ENCODE data around the gene SNRPD1. TPM values are rescaled to one million over a fixed set of nuclear protein-coding genes. Genes with fewer than 3 reads are reported as not detected.

Gene SNRPD1
- total and polyA plus RNA-seq, 2 of the 8 experiments (the other 6 are each of a cell fraction or from before 2014, with no cell fraction given) = 59.6 to 180 TPM

DNA sequence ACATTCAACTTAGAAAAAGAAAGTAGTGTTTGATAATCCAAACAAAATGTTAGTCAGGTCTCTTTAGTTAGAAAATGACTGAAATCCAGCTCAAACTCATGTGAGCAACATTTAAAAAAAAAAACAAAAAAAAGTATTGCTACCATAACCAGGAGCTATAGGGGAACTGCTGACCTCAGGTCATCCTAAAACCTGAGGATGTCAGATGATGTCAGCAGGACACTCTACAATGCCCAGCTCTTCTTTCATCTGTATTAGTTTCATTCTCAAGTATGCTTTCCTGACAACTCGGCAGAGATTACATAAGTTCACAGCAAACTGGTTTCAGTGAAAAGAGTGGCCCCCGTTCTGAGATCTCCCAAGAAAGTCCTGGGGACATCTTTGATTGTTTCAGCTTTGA is 7.4 kb upstream of the SNRPD1 start:
- Histone ChIP-seq H3K4me1 (replicated peaks in 1 of 4; ENCODE audit: control insufficient read depth in 3 of 4, insufficient read depth in 4 of 4, low read length in 3 of 4) (no peaks in the 10 kb centered on the region), H2BK5ac (ENCODE audit: low read depth, low read length) (no peak overlapping the region), H3K4me2 (ENCODE audit: insufficient read depth in 1 of 2, low read depth in 2 of 2, low read length in 2 of 2) (no peak overlapping the region), H2BK20ac (ENCODE audit: low read length) (no peak overlapping the region), H3K23me2 (ENCODE audit: low read depth, low read length) (peaks cover under 1% of the 10 kb centered on the region; the same call in 1 of the 2 replicates), H3K23ac (ENCODE audit: insufficient read length) (no peak overlapping the region), H3K9me3 (ENCODE audit: insufficient read depth in 2 of 2, low read depth in 1 of 2, low read length in 1 of 2) (no peaks in the 10 kb centered on the region), H3K14ac (ENCODE audit: insufficient read length) (no peak overlapping the region), H2AK5ac (ENCODE audit: low read depth, low read length) (no peak overlapping the region), H4K20me1 (replicated peaks in 1 of 2; ENCODE audit: control insufficient read depth in 1 of 2, insufficient read depth in 2 of 2, low read length in 2 of 2) (no peaks in the 10 kb centered on the region), H3K27ac (ENCODE audit: low read depth, low read length) (no peak overlapping the region), H4K8ac (ENCODE audit: extremely low read depth, insufficient read depth, low read length) (no peak overlapping the region), H2BK120ac (replicated peaks; ENCODE audit: low read depth, low read length) (no peak overlapping the region), H4K5ac (ENCODE audit: insufficient read length, low read depth, low read length) (no peak overlapping the region), H3K79me2 (ENCODE audit: control insufficient read depth in 1 of 2, insufficient read depth in 2 of 2, low read length in 2 of 2) (no peaks in the 10 kb centered on the region), H2BK15ac (ENCODE audit: low read length) (no peak overlapping the region), H3K27me3 (replicated peaks in 1 of 4; ENCODE audit: control insufficient read depth in 3 of 4, extremely low read depth in 1 of 4, insufficient read depth in 3 of 4, low read length in 3 of 4) (0 out of 7 replicates have a peak, but pooled peaks cover 0 to 2% (median 0%) of the 10 kb centered on the region in 4 experiments), H3K56ac (replicated peaks; ENCODE audit: insufficient read length, low read depth, low read length) (no peak overlapping the region), H4K91ac (replicated peaks; ENCODE audit: insufficient read length, low read length) (no peak overlapping the region), H3K79me1 (ENCODE audit: low read depth, low read length) (no peaks in the 10 kb centered on the region), H3K36me3 (ENCODE audit: control insufficient read depth in 2 of 4, insufficient read depth in 4 of 4, low read length in 3 of 4) (no peaks in the 10 kb centered on the region), H3K9ac (replicated peaks in 1 of 4; ENCODE audit: extremely low read depth in 1 of 4, low read depth in 3 of 4, low read length in 3 of 4) (no peak overlapping the region), H2AFZ (ENCODE audit: low read length) (no peak overlapping the region), H2BK12ac (ENCODE audit: low read depth, low read length) (no peak overlapping the region), H3K4ac (replicated peaks; ENCODE audit: insufficient read length, low read depth, low read length) (no peak overlapping the region), H3K4me3 (ENCODE audit: extremely low read depth in 1 of 4, insufficient read depth in 2 of 4, low read depth in 3 of 4, low read length in 4 of 4) (no peak overlapping the region), H3K18ac (ENCODE audit: extremely low read depth, low read length) (no peak overlapping the region)
- FAIRE-seq (no peak), DNase-seq (ENCODE audit: low read depth in 1 of 2, low spot score in 2 of 2) (no peak)
- TF ChIP-seq RFX5 (IDR thresholded peaks at IDR 0.05; ENCODE audit: borderline replicate concordance, low read depth, low read length) = no peak
- TF ChIP-seq PHF8 (conservative IDR thresholded peaks at IDR 0.05; ENCODE audit: low read depth, low read length) = no peak
- TF ChIP-seq CTBP2 (IDR thresholded peaks at IDR 0.05; ENCODE audit: borderline replicate concordance, insufficient read depth, insufficient read length, low read length) = no peak
- TF ChIP-seq TAF7 (optimal IDR thresholded peaks at IDR 0.05; ENCODE audit: borderline replicate concordance, low read depth, low read length) = no peak
- TF ChIP-seq, protein P1, sequence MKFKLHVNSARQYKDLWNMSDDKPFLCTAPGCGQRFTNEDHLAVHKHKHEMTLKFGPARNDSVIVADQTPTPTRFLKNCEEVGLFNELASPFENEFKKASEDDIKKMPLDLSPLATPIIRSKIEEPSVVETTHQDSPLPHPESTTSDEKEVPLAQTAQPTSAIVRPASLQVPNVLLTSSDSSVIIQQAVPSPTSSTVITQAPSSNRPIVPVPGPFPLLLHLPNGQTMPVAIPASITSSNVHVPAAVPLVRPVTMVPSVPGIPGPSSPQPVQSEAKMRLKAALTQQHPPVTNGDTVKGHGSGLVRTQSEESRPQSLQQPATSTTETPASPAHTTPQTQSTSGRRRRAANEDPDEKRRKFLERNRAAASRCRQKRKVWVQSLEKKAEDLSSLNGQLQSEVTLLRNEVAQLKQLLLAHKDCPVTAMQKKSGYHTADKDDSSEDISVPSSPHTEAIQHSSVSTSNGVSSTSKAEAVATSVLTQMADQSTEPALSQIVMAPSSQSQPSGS (IDR thresholded peaks at IDR 0.05; ENCODE audit: low read length) = no peak
- no peak for TF ChIP-seq GTF2F1 (IDR thresholded peaks at IDR 0.05; ENCODE audit: borderline replicate concordance, low read depth, low read length)
- TF ChIP-seq TCF12 (IDR thresholded peaks at IDR 0.05; ENCODE audit: low read depth, low read length) = no peak
- TF ChIP-seq JUN (IDR thresholded peaks at IDR 0.05; ENCODE audit: low read depth, low read length) = no peak
- no peak for TF ChIP-seq BRCA1 (IDR thresholded peaks at IDR 0.05; ENCODE audit: low read depth, low read length)
- TF ChIP-seq YY1 (IDR thresholded peaks at IDR 0.05; ENCODE audit: low read depth, low read length) = no peak
- ChIA-PET POLR2A (ENCODE audit: partially characterized antibody) (interaction anchor here (0.9 to 1.5 kb wide), 2 partner anchors 13 to 27 kb away, joined by 3 read pairs; no protein-coding TSS in a partner anchor), CTCF (ENCODE audit: partially characterized antibody) (no interaction called here)
- 84% methylated on average over 2 of the region's 2 CpGs; no CpG with 5 or more reads in 1 of the 2 experiments for WGBS, 2 experiments (ENCODE audit: extremely low coverage in 1 of 2, insufficient coverage in 1 of 2, insufficient read length in 1 of 2, insufficient replicate concordance in 2 of 2, low coverage in 1 of 2, low lambda C conversion rate in 2 of 2, missing lambda C conversion rate in 1 of 2)

Data from H1 (cell line).